Hypothalamus (tissue), 51 donors: ENCODE results near the gene TTC28.
"Not testable (repeated sequence)": the region's sequence is repeated elsewhere in the genome, so short reads cannot be mapped to it uniquely, and the experiment has no call there.

ENCODE experiments used
- DNase-seq, 51 donors: peaks; one replicate each; lab custom pipeline; 2025; lab: John Stamatoyannopoulos, UW

Gene TTC28

DNA sequence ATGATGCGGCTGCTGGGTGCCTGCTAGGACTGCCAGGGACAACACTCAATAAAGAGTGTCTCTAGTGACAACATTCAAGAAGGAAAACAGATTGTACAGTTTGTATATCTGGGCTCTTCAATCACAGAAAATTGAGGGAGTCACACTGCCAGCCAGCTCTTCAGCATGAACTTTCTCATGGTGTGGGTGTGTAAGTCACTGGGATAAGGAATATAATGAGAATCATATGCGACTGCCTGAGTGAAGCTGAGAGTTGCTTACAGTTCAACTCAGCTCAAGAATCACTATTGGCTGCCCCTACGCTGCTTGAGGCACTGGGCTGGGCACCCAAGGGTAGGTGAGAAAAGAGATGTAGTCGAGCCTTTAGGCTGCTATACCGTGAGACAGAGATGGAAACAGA is 432.5 kb downstream of the TTC28 start:
- DNase-seq = no peak

DNA sequence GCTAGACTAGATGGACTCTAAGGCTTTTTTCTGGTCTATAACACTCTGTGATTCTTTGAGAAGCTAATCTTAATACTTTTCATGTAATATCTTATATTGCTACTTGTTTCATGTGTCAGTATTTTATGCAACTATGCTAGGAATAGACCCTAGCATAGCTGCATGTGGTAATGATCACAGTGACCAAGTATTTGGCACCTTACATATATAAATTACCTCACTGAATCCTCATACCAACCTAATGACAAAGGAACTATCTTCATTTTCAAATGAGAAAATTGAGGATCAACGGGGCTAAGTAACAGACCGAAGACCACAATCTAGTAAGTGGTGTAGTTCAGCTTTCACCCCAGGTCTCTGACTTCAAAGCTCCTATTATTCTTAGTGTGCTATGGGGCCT is 433.2 kb downstream of the TTC28 start:
- DNase-seq = no peak

GRCh38 chr22:28245579-28246224 is 433.9 kb downstream of the TTC28 start:
- no peak for DNase-seq

GRCh38 chr22:28244757-28245156 is 434.9 kb downstream of the TTC28 start:
- no peak for DNase-seq

GRCh38 chr22:28243539-28243938 is 436.1 kb downstream of the TTC28 start:
- DNase-seq = no peak

DNA sequence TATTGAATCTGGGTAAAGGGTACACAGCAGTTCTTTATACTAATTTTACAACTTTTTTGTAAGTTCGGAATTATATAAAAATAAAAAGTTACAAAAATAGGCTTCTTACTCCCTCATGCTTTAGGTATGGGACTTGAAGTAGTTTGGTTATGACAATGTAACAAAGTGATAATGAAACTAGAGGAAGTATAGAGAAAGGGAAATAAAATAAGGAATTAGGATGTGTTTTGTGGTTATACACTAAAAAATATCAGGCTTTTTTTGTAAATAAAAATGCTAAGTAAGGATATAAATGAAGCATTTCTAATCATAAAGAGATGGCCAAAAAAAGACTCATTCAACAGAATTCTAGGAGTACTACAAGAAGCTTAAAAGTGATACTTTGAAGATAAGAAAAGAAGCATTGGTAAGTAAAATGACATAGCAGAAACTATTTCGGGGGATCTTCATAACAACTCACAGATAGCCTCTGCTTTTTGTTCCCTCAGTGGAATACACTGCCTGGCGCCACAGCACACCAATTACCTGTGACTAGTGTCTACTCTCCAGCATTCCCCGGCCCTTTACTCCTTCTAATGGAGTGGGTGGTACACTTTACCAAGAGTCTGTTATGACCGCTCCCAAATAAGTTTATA is 437.9 kb downstream of the TTC28 start:
- DNase-seq = no peak

DNA sequence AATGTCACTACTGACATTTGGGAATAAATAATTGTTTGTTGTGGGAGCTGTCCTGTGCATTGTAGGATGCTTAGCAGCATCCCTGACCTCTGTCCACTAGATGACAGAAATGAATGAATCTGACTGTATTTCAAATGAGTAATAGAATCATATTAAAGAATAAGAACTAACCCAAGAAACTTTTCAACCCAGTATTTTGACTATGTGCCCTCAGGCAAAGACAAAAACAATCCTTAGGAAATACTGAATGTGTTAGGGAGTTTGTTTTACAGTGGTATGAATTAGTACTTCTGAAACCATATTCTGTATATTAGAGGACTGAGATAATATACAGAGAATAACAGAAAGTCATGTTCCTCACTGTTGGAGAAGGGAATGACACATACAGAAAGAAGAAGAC is 439.7 kb downstream of the TTC28 start:
- DNase-seq = no peak

GRCh38 chr22:28237783-28238182 is 441.9 kb downstream of the TTC28 start:
- DNase-seq = no peak

GRCh38 chr22:28237112-28237511 is 442.5 kb downstream of the TTC28 start:
- DNase-seq = no peak

DNA sequence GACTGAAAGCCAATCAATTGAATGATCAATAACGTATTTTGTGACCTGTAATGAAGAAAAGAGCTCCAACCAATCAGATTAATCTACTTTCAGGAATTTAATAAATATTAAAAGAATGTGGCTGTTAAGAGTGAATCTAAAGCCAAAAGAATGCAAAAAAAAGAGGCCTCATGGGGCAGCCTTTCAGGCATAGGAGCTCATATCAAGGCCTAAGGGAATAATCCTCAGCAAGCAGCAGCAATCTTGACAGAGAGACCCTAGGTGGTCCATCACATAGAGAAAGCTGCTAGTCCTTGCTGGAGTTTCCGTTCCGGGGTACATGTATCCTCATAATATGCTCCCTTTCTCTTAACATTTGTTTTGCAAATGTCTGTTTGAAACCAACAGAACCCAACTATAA is 447.4 kb downstream of the TTC28 start:
- no peak for DNase-seq

DNA sequence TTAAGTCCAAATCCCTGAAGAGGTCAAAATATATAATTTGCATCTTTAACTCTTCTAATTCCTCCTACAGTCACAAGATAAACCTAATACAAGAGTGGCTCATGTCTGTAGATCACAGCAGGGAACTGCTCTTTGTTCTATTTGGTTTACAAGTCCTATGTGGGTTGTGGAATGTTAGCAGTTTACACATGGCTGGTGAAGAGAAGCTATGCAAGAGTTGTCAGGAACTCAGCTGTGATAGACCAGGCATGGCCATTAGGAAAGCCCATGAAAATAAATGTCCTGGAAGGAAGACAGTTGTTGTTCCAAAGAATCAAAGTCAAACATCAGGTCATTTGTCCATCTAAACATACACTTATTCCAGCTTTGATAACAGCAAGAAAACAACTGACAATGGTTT is 448.2 kb downstream of the TTC28 start:
- no peak for DNase-seq

- DNase-seq = no peak
Observed at GRCh38 chr22:28230671-28231070, 449.0 kb downstream of the TTC28 start.

- no peak for DNase-seq
Observed at GRCh38 chr22:28229566-28230485, 449.8 kb downstream of the TTC28 start.

GRCh38 chr22:28223826-28224225 is 455.8 kb downstream of the TTC28 start:
- DNase-seq = no peak

- DNase-seq = no peak
Observed at GRCh38 chr22:28222976-28223745, 456.5 kb downstream of the TTC28 start.

- no peak for DNase-seq
Observed at GRCh38 chr22:28222571-28222970, 457.1 kb downstream of the TTC28 start.

GRCh38 chr22:28222052-28222451 is 457.6 kb downstream of the TTC28 start:
- DNase-seq = no peak

- no peak for DNase-seq
Observed at GRCh38 chr22:28220626-28221363, 458.8 kb downstream of the TTC28 start.

DNA sequence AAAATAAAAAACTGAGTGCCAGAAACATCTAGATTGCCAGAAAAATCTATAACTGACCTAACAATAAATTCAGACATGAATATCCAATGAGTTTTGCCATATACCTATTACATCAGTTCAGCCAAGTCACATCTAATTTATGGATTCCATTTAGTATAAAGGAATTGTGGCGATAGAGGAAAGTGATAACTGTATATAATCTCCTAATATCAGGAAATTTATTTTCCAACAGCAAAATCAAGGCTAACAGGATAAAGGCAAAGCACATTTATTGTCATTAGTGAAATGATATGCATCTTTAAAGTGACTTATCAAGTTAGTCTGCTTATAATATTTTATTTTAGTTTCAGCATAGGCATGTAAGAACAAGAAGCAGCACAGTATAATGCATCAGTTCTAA is 462.4 kb downstream of the TTC28 start:
- DNase-seq = no peak

GRCh38 chr22:28214750-28215149 is 464.9 kb downstream of the TTC28 start:
- not testable (repeated sequence) for DNase-seq
